ENCODE results near the gene GRK3. TPM values are rescaled to one million over a fixed set of nuclear protein-coding genes. Genes with fewer than 3 reads are reported as not detected.
"Not testable (repeated sequence)": the region's sequence is repeated elsewhere in the genome, so short reads cannot be mapped to it uniquely, and the experiment has no call there.

The GRK3 gene
- total and polyA plus RNA-seq, 10 of the 15 experiments (the other 5 are each of a cell fraction or from before 2014, with no cell fraction given) = 3.1 to 35.1 (median 14.7) TPM

DNA sequence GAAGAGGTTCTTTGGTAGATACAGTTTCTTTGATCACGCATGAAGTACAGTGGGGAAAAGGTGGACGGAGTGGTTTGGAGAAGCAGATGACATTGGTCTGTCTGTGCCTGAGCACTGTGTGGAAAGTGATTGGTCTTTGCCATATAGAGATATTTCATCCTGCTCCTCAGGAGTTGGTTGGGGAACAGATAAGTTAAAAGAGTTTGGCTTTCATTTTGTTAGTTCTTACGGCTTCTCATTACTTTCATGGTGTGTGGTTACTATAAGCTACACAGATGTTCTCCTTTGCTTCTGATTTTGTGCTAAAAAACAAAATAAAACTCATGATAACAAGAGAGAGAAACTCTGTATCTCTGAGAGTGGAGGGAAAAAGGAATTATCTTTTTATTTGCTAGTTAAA, 40.7 kb downstream of the GRK3 start:
- H3K4me1 ChIP-seq (ENCODE audit: control insufficient read depth, insufficient read depth, low read length); H3K27ac ChIP-seq (ENCODE audit: control insufficient read depth, insufficient read depth); H3K36me3 ChIP-seq (ENCODE audit: control insufficient read depth in 2 of 2, insufficient read depth in 2 of 2, low read length in 1 of 2); H3K27me3 ChIP-seq (replicated peaks in 1 of 2; ENCODE audit: control insufficient read depth in 2 of 2, insufficient read depth in 2 of 2, low read length in 1 of 2); FAIRE-seq; H3K9me3 ChIP-seq (replicated peaks; ENCODE audit: control insufficient read depth, insufficient read depth, low read length); H3K4me3 ChIP-seq; SMC1A ChIA-PET (ENCODE audit: uncharacterized antibody, unreplicated experiment); H3K79me2 ChIP-seq (ENCODE audit: control insufficient read depth, insufficient read depth, low read length); H4K20me1 ChIP-seq (ENCODE audit: control insufficient read depth, insufficient read depth); BruUV-seq (replicated peaks); H2AFZ ChIP-seq (ENCODE audit: control insufficient read depth, low read depth, low read length); POLR2A ChIA-PET; in situ Hi-C loops (cut with MboI); H3K9ac ChIP-seq (ENCODE audit: control insufficient read depth, insufficient read depth, low read length); DNase-seq (ENCODE audit: low read depth, low spot score); H3K4me2 ChIP-seq (ENCODE audit: control insufficient read depth, insufficient read depth); ATAC-seq: not testable (repeated sequence)
- whole genome bisulfite sequencing (ENCODE audit: insufficient coverage, insufficient replicate concordance, low lambda C conversion rate, missing lambda C conversion rate) = 99% methylated on average over 3 of the region's 3 CpGs
- RAD21 ChIA-PET (ENCODE audit: unreplicated experiment) = interaction anchor here (0.5 kb wide), 1 partner anchor 15 kb away, joined by 3 read pairs; no protein-coding TSS in a partner anchor
- CTCF ChIA-PET = interaction anchor here (1.1 kb wide), 1 partner anchor 61 kb away, joined by 5 read pairs; no protein-coding TSS in a partner anchor
- intact Hi-C loops (cut with micrococcal nuclease; ENCODE audit: unreplicated experiment) = loop anchor here (5.0 kb wide), 1 partner anchor 303 kb away; no protein-coding TSS in a partner anchor

DNA sequence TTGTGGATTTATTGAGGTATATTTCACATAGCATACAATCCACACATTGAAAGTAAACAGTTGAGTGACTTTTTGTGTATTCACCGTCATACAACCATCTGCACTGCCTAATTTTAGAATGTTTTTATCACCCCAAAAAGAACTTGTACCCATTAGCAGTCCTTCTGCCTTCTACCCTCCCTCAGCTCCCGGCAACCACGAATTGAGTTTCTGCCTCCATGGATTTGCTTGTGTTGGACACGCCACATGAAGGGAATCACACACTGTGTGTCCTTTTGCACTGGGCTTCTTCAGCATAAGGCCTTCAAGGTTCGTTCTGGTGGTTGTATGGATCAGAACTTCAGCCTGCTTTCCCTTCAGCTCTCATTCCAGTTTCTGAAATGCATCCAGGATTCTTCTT, 41.1 kb downstream of the GRK3 start:
- BruUV-seq (replicated peaks); DNase-seq (ENCODE audit: low read depth, low spot score); FAIRE-seq; in situ Hi-C loops (cut with MboI); H3K9me3 ChIP-seq (replicated peaks; ENCODE audit: control insufficient read depth, insufficient read depth, low read length); SMC1A ChIA-PET (ENCODE audit: uncharacterized antibody, unreplicated experiment); CTCF ChIA-PET; H4K20me1 ChIP-seq (ENCODE audit: control insufficient read depth, insufficient read depth); H2AFZ ChIP-seq (ENCODE audit: control insufficient read depth, low read depth, low read length); H3K4me2 ChIP-seq (ENCODE audit: control insufficient read depth, insufficient read depth); ATAC-seq; H3K9ac ChIP-seq (ENCODE audit: control insufficient read depth, insufficient read depth, low read length); H3K4me3 ChIP-seq; POLR2A ChIA-PET; H3K27me3 ChIP-seq (replicated peaks in 1 of 2; ENCODE audit: control insufficient read depth in 2 of 2, insufficient read depth in 2 of 2, low read length in 1 of 2); H3K36me3 ChIP-seq (ENCODE audit: control insufficient read depth in 2 of 2, insufficient read depth in 2 of 2, low read length in 1 of 2); H3K4me1 ChIP-seq (ENCODE audit: control insufficient read depth, insufficient read depth, low read length); H3K79me2 ChIP-seq (ENCODE audit: control insufficient read depth, insufficient read depth, low read length); H3K27ac ChIP-seq (ENCODE audit: control insufficient read depth, insufficient read depth): not testable (repeated sequence)
- RAD21 ChIA-PET (ENCODE audit: unreplicated experiment) = interaction anchor here (0.5 kb wide), 1 partner anchor 14 kb away, joined by 3 read pairs; no protein-coding TSS in a partner anchor
- intact Hi-C loops (cut with micrococcal nuclease; ENCODE audit: unreplicated experiment) = loop anchor here (5.0 kb wide), 1 partner anchor 303 kb away; no protein-coding TSS in a partner anchor
- WGBS (ENCODE audit: insufficient coverage, insufficient replicate concordance, low lambda C conversion rate, missing lambda C conversion rate) = 62% methylated on average over 5 of the region's 5 CpGs

GRCh38 chr22:25611284-25611683, 46.8 kb downstream of the GRK3 start:
- H3K27ac ChIP-seq (ENCODE audit: control insufficient read depth, insufficient read depth); in situ Hi-C loops (cut with MboI); H3K27me3 ChIP-seq (replicated peaks in 1 of 2; ENCODE audit: control insufficient read depth in 2 of 2, insufficient read depth in 2 of 2, low read length in 1 of 2); H3K4me3 ChIP-seq; RAD21 ChIA-PET (ENCODE audit: unreplicated experiment); H3K4me2 ChIP-seq (ENCODE audit: control insufficient read depth, insufficient read depth); H3K79me2 ChIP-seq (ENCODE audit: control insufficient read depth, insufficient read depth, low read length); ATAC-seq; H3K9ac ChIP-seq (ENCODE audit: control insufficient read depth, insufficient read depth, low read length); H2AFZ ChIP-seq (ENCODE audit: control insufficient read depth, low read depth, low read length); POLR2A ChIA-PET; H4K20me1 ChIP-seq (ENCODE audit: control insufficient read depth, insufficient read depth); DNase-seq (ENCODE audit: low read depth, low spot score); H3K4me1 ChIP-seq (ENCODE audit: control insufficient read depth, insufficient read depth, low read length); intact Hi-C loops (cut with micrococcal nuclease; ENCODE audit: unreplicated experiment); CTCF ChIA-PET; H3K36me3 ChIP-seq (ENCODE audit: control insufficient read depth in 2 of 2, insufficient read depth in 2 of 2, low read length in 1 of 2); FAIRE-seq; H3K9me3 ChIP-seq (replicated peaks; ENCODE audit: control insufficient read depth, insufficient read depth, low read length); BruUV-seq (replicated peaks): not testable (repeated sequence)
- 42% methylated on average over 1 of the region's 1 CpG for WGBS (ENCODE audit: insufficient coverage, insufficient replicate concordance, low lambda C conversion rate, missing lambda C conversion rate)
- SMC1A ChIA-PET (ENCODE audit: uncharacterized antibody, unreplicated experiment) = interaction anchor here (1.2 kb wide), 1 partner anchor 12 kb away, joined by 4 read pairs; no protein-coding TSS in a partner anchor

DNA sequence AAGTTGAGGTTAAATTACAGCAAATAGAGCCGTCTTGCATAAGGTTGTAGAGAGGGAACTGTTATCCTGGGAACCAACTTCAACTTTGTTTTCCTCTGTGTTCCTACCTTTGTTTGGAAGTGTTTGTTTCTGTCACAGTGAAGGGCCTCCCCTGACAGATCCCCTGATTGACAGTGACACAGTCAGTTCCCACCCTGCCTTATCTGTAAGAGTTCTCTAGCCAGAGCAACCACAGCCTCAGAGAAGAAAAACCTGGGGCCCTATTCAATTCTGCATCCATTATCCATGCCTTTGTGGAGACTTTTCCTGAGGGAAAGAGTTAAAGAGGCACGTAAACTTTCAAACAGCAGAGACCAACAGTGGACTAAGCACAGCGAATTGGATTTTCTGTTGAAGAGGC, 48.7 kb downstream of the GRK3 start:
- in situ Hi-C loops (cut with MboI); H3K36me3 ChIP-seq (ENCODE audit: control insufficient read depth in 2 of 2, insufficient read depth in 2 of 2, low read length in 1 of 2); intact Hi-C loops (cut with micrococcal nuclease; ENCODE audit: unreplicated experiment); H3K4me2 ChIP-seq (ENCODE audit: control insufficient read depth, insufficient read depth); ATAC-seq; H3K4me3 ChIP-seq; H2AFZ ChIP-seq (ENCODE audit: control insufficient read depth, low read depth, low read length); H3K79me2 ChIP-seq (ENCODE audit: control insufficient read depth, insufficient read depth, low read length); DNase-seq (ENCODE audit: low read depth, low spot score); H4K20me1 ChIP-seq (ENCODE audit: control insufficient read depth, insufficient read depth); H3K27me3 ChIP-seq (replicated peaks in 1 of 2; ENCODE audit: control insufficient read depth in 2 of 2, insufficient read depth in 2 of 2, low read length in 1 of 2); SMC1A ChIA-PET (ENCODE audit: uncharacterized antibody, unreplicated experiment); H3K4me1 ChIP-seq (ENCODE audit: control insufficient read depth, insufficient read depth, low read length); H3K27ac ChIP-seq (ENCODE audit: control insufficient read depth, insufficient read depth); CTCF ChIA-PET; H3K9ac ChIP-seq (ENCODE audit: control insufficient read depth, insufficient read depth, low read length); H3K9me3 ChIP-seq (replicated peaks; ENCODE audit: control insufficient read depth, insufficient read depth, low read length); POLR2A ChIA-PET: not testable (repeated sequence)
- WGBS (ENCODE audit: insufficient coverage, insufficient replicate concordance, low lambda C conversion rate, missing lambda C conversion rate) = no CpG with 5 or more reads among the region's 3 CpGs
- RAD21 ChIA-PET (ENCODE audit: unreplicated experiment) = interaction anchor here (1.0 kb wide), 1 partner anchor 69 kb away, joined by 3 read pairs; no protein-coding TSS in a partner anchor
- BruUV-seq (replicated peaks) = TSS peak; percentile 13
- FAIRE-seq = peak; percentile 41

Measured in GM12878 (cell line).